ENCODE results near the gene RASA3.
A peak's percentile ranks its signal among the peaks of the same experiment; 100 is the strongest.
"Not testable (repeated sequence)": the region's sequence is repeated elsewhere in the genome, so short reads cannot be mapped to it uniquely, and the experiment has no call there.

The RASA3 gene

DNA sequence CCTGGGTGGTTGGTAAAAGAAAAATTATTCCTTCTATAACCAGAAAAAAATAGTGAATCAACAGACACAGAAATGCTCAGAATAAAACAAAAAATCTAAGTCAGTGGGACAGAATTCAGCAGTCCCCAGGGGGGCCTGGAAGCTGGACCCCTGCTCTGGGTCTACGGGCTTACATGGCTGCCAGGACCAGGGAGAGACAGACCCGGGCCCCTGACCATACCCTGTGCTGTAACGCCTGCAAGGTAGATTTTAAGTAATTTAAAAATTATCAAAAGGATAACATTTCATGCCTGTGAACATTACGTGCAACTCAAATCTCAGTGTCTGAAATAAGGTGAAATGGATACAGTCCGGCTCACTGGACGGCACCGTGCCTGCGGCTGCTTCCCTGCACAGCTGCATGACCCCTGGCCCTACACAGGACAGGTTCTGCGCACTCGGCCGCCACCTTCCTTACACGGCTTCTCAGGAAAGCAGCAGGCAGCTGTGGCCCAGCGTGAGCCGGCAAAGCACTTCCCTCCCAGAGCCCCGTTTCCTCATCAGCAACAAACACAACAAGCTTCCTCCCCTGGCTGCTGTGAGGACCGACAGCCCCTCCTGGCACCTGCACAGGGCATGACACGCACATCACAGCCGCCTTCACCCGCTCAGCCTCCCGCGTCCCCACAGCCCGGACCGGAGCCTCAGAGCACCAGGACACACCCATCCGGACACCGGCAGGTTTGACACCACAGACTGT is 22.2 kb downstream of the RASA3 start:
- peak; percentile 76 for DNase-seq

GRCh38 chr13:114109641-114110041 is 22.8 kb downstream of the RASA3 start:
- DNase-seq, result peak; percentile 61

- peak; percentile 29 for DNase-seq
These were observed 23.5 kb downstream of the RASA3 start for GRCh38 chr13:114108894-114109293.

DNA sequence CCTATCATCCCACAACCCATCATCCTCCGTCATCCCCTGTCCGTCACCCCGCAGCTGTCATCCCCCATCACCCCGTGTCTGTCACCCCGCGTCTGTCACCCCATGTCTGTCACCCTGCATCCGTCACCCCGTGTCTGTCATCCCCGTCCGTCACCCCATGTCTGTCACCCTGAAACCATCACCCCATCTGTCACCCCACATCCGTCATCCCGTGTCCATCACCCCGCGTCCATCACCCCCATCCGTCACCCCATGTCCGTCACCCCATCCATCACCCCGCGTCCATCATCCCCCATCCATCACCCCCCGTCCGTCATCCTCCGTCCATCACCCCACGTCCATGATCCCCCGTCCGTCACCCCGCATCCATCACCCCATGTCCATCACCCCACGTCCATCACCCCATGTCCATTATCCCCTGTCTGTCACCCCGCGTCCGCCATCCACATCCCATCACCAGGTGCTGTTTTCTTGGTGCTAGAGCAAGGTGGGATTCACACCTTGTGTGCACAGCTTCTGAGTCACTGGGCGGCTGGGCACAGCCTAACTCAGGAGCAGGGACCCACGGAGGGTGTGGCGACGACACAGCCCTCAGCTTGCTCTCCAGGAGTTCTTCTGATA is 24.2 kb downstream of the RASA3 start:
- peak; percentile 24 for DNase-seq

DNA sequence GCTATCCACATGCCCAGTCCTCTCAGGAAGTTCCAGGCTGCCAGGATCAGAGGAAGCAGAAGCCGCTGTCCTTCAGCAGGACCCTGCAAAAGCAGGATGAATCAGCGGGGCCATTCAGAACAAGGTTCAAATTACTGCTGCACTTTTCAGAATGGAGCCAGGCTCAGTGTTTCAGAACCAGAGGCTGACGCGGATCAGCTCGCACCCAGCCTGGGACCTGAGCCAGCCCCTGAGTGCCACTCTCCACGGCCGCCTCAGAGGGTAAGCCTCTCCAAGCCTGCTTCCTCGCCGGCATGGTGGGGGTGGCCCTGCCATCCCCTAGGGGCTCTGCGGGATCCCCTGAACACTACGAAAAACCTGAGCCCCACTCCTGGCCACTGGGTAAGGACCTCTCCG is 24.7 kb downstream of the RASA3 start:
- DNase-seq, result no peak

DNA sequence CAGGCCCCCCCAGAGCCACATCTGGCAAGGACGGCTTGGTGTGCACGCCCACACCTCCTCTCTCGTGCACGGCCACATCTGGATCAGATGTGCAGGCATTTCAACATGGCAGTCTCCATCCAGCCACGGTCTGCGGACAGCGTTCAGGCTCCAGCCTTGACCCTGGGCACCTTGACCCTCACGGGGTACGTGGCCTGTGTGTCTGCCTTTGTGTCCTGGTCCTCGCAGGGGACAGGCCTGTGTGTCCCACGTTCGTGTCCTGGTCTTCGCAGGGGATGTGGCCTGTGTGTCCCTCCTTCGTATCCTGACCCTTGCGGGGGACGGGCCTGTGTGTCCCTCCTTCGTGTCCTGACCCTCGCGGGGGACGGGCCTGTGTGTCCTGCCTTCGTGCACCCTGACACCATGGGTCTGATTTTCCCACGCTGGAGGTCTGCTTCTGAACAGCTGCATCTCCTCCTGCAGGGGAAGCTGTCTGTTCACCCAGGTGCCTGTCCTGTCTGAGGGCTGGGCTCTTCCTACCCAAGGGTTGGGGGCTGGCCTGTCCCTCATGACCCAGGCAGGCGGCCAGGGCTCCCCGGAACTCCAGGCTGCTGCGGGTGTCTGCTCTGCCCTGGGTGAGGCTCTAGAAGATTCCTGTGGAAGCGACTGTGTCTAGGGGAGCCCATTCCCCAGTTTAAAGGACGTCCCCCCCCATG is 25.3 kb downstream of the RASA3 start:
- DNase-seq, result peak; percentile 22

DNA sequence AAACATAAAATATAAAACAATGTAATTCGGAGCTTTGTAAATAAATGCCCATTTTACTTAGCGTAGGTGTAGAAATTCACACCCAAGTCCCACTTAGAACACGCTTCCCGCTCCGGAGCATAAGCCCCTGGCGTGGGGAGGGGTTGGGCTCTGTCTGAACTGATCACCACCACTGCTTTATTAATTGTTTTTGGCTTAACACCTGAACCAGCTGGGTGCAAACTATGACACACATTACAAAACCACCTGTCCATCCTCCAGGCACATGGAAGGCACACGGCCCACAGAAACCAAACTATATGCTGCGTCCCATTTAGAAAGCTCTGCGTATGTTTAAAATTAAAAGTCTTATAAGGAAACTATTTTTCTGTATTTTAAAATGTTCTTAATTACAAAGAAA is 25.9 kb downstream of the RASA3 start:
- DNase-seq, result peak; percentile 16

DNA sequence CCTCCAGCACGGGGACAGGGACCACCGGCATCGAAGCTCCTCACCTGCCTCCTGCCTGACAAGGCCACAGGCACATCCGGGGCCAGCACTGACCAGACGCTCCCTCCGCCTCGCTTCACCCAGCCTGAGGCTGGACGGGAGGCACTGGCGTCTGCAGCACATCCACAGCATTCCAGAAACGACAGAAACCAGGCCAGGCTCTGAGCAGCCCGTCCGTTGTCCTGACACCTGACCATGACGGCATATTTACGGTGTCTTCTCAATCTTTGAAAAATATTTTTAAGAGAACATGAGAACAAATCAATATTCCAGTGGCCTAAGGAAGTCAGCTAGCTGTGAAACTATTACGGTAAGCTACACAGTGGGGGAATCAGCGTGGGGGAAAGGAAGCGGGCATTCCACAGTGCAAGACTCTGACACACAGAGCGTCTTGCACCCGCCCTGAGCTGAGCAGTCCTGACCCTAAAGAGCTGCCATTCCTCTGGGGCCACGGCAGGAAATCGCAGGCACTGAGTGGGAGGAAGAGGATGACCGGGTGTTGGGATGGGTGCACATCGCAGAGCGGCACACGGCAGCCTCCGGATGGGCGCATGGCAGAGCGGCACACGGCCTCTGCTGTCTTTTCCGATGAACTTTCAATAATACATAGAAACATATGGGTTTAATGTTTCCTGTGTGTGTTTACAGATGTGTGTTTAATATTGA is 26.8 kb downstream of the RASA3 start:
- DNase-seq, result peak; percentile 15

DNA sequence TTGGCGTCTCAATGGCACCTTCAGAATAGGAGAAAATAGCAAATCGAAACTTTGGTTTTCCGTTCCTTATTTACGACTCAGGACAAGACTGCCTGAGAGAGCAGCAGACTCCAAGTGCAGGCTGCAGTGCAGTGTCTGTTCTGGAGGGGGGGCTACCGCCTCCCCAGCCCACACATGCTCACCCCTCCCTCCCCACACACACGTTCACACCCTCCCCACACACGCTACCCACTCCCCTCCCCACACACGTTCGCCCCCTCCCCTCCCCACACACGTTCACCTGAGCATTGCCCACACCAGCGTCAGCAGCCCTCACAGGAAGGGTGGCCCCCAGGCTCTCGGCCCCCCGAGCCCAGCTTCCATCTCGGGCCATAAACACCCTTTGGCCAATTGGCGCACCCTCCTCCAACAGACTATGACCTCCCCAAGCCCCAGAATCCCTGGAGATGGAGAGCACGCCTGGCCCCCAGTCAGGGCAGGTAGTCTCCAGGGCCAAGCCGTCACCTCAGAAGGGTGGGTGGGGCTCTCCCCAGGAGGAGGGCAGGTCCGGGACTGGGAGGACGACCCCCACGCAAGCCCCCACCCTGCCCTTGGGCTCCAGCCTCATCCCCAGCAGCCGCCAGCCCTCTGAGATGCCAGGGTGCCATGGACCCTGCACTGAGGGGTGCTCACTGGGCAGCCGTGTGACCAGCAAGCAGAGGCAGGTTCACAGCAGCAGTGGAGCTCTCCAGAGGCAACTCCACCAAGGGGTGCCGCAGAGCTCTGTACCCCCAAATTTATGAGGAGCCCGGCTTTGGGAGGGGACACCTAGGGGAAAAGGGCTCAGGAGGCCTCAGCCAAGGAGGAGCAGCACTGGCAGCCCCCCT is 27.5 kb downstream of the RASA3 start:
- DNase-seq, result peak; percentile 28

GRCh38 chr13:114103801-114104654 is 28.4 kb downstream of the RASA3 start:
- no peak for DNase-seq

- DNase-seq, result not testable (repeated sequence)
These were observed 29.2 kb downstream of the RASA3 start for GRCh38 chr13:114103289-114103621.

GRCh38 chr13:114102521-114103288 is 29.7 kb downstream of the RASA3 start:
- peak; percentile 19 for DNase-seq

DNA sequence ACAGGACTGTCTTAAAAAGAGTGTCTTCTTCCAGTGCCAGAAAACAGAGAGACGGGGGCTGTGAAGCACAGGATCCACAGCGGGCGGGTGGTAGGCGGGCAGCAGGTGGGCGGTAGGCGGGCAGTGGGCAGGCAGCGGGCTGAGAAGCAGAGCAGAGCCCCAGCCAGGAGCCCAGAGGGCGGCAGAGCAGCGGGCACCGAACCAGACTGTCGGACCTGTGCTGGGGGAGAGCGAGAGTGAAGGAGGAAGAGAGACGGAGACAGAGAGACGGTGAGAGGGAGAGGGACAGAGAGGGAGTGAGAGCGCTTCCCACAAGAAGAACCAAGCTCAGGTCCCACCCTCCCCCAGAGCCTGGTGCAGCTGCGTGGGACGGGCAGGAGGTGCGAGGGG is 30.3 kb downstream of the RASA3 start:
- peak; percentile 18 for DNase-seq

DNA sequence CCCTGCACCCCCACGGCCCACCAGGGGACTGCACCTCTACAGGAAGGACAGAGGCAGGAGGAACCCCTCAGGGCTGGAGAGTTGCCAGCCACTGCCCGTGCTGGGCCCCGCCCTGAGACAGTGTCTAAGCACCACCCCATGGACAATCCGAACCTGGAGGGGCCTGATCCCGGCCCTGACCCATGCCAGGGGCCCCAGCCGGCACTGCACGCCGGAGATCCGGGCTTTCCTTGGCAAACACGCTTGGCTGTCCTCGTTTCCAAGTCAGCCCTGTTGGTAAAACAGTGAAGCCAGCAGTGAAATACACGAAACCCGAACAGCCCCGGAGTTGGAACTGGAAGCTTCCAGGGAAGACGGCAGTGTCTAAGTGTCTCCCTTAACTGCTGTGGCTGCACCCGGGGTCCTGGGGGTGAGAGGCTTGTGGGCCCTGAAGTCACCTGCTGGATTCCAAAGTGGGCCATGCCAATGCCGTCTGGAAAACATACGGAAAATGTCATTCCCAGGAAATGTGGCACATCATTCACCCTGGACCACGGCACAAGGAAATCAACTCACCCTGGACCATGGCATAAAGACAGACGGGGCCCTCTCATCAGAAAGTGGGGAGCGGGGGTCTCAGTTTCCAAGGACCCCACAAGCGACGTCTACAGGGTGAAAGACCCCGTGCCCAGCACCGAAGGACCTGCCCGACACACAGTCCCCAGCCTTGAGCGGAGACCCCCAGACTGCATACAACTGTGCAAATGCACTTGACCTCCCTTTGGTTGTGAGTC is 30.9 kb downstream of the RASA3 start:
- DNase-seq, result peak; percentile 19

- DNase-seq, result peak; percentile 31
These were observed 31.7 kb downstream of the RASA3 start for GRCh38 chr13:114100446-114101357.

GRCh38 chr13:114099918-114100445 is 32.4 kb downstream of the RASA3 start:
- peak; percentile 21 for DNase-seq

DNA sequence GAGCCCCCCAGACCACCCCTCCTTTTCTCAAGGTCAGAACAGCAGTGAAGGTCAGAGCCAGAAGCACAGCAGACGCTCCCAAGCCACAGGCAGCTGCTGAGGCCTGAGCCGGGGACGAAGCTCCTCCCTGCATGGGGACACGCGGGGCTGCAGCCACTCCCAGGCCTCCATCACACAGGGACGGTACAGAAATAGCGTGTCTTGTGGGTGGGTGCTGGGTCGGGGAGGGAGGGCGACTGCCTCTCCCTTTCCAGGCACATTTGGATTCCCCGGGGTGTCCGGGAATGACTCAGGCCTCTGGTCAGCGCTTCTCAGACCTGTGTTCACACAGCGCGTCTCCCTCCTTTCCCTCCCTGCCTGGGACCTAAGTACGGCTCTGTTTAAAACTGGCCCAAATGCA is 33.2 kb downstream of the RASA3 start:
- peak; percentile 18 for DNase-seq

- not testable (repeated sequence) for DNase-seq
These were observed 33.8 kb downstream of the RASA3 start for GRCh38 chr13:114098689-114099056.

All from activated T-cell treated with anti-CD3 and anti-CD28 coated beads, Interleukin-2, amount 50 U/mL, for 1 hour (primary cell).